Measurements from ENCODE around the gene KCNA5. TPM values are rescaled to one million over a fixed set of nuclear protein-coding genes. Genes with fewer than 3 reads are reported as not detected.

KCNA5 gene
- total RNA-seq, 1 experiment from 2014 or later, result not detected

GRCh38 chr12:5070090-5070489 is 26.4 kb downstream of the KCNA5 start:
- Histone ChIP-seq H3K4me1 (ENCODE audit: control insufficient read depth in 1 of 2, insufficient read depth in 2 of 2, low read length in 2 of 2) (no peaks in the 10 kb centered on the region), H3K27me3 (ENCODE audit: insufficient read depth, low read length) (peaks cover 59% of the 10 kb centered on the region), H3K9me3 (ENCODE audit: control insufficient read depth in 1 of 2, insufficient read depth in 1 of 2, low read depth in 1 of 2, low read length in 2 of 2) (no peaks in the 10 kb centered on the region), H3K4me3 (replicated peaks in 1 of 2; ENCODE audit: low read depth in 1 of 2, low read length in 2 of 2) (no peak overlapping the region), H2AFZ (ENCODE audit: low read depth, low read length, poor library complexity, severe bottlenecking) (no peak overlapping the region), H4K20me1 (ENCODE audit: insufficient read depth) (no peaks in the 10 kb centered on the region), H3K27ac (ENCODE audit: low read depth, low read length) (no peak overlapping the region), H3K36me3 (ENCODE audit: control insufficient read depth in 1 of 2, insufficient read depth in 2 of 2, low read length in 2 of 2) (no peaks in the 10 kb centered on the region), H3K79me2 (ENCODE audit: insufficient read depth, low read length) (no peaks in the 10 kb centered on the region), H3K9me2 (ENCODE audit: insufficient read depth) (no peaks in the 10 kb centered on the region), H3K9ac (ENCODE audit: low read length) (no peak overlapping the region), H3K4me2 (ENCODE audit: low read length) (no peak overlapping the region)
- no peak for DNase-seq (ENCODE audit: low read depth, low spot score)
- ChIA-PET RAD21 (ENCODE audit: low non-redundant PET in 1 of 2, low total read pairs in 2 of 2, uncharacterized antibody in 2 of 2, unreplicated experiment in 2 of 2) (no interaction called here), POLR2A (no interaction called here), CTCF (no interaction called here)
- TF ChIP-seq JUND (IDR thresholded peaks at IDR 0.05) (no peak), EZH2 (IDR thresholded peaks at IDR 0.05) (no peak), ZNF274 (IDR thresholded peaks at IDR 0.05; ENCODE audit: low read depth, low read length) (no peak), RAD21 (IDR thresholded peaks at IDR 0.05; ENCODE audit: low read depth) (no peak), EGR1 (IDR thresholded peaks at IDR 0.05; ENCODE audit: low read depth) (no peak), ELF1 (IDR thresholded peaks at IDR 0.05; ENCODE audit: borderline replicate concordance, low read depth) (no peak), ZBTB33 (IDR thresholded peaks at IDR 0.05; ENCODE audit: extremely low read depth, insufficient replicate concordance, low read length) (no peak), CEBPB (IDR thresholded peaks at IDR 0.05; ENCODE audit: low read depth) (no peak), SP1 (IDR thresholded peaks at IDR 0.05; ENCODE audit: low read depth) (no peak), FOSL1 (IDR thresholded peaks at IDR 0.05; ENCODE audit: low read depth) (no peak), ATF3 (IDR thresholded peaks at IDR 0.05) (no peak), POLR2AphosphoS5 (IDR thresholded peaks at IDR 0.05; ENCODE audit: low read depth, low read length) (no peak)
- intact Hi-C loops (cut with micrococcal nuclease), result no loop called here
- BruUV-seq (replicated peaks), result no TSS peak
- ATAC-seq, result no peak

Measured in HCT116 (cell line).